B cell (primary cell): Measurements from ENCODE around the gene UBE2E3. TPM values are rescaled to one million over a fixed set of nuclear protein-coding genes. Genes with fewer than 3 reads are reported as not detected.
"Not testable (repeated sequence)": the region's sequence is repeated elsewhere in the genome, so short reads cannot be mapped to it uniquely, and the experiment has no call there.

ENCODE experiments used
- ATAC-seq: fragments of 200-7000 bp; cut with Tn5 transposase; one replicate; pipeline ENCODE4 v1.10.0; 2021; ENCODE audit warnings: low read depth, mild to moderate bottlenecking, moderate number of reproducible peaks, moderate library complexity
- CTCF ChIA-PET: fragments of 350-600 bp; sonication (Branson Sonifier 250); formaldehyde crosslinking; loops from one replicate; lab custom pipeline; 2021; ENCODE audit warnings: antibody characterized with exemption, inconsistent platforms; lab: Charles Lee
- POLR2A ChIA-PET: fragments of 350-600 bp; sonication (Branson Sonifier 250); formaldehyde crosslinking; loops from one replicate; lab custom pipeline; 2021; ENCODE audit warnings: antibody characterized with exemption; lab: Charles Lee
- DNase-seq: peaks from one replicate; pipeline ENCODE4 v3.0.0; 2013
- H2AFZ ChIP-seq: 2 replicates; pipeline ENCODE4 v1.6.1; 2012; ENCODE audit warnings: mild to moderate bottlenecking, low read depth, low read length; ENCODE audit not compliant: insufficient read depth, poor library complexity, severe bottlenecking
- H3K27ac ChIP-seq, 2 donors: 1 replicate in 1 of 2; 2 replicates in 1 of 2; pipeline ENCODE4 v1.5.1; 2012 to 2013; ENCODE audit warnings: low read length in 2 of 2, mild to moderate bottlenecking in 2 of 2, moderate library complexity in 1 of 2
- H3K27me3 ChIP-seq, 4 experiments: fragments of 200-600 bp in 1 of 4; sonication (generic) in 1 of 4; replicated peaks in 1 of 4; 1 replicate in 2 of 4; 2 replicates in 2 of 4; pipeline versions ENCODE4 v1.6.1 to v1.7.0; 2013 to 2016; ENCODE audit warnings: low read length in 3 of 4, mild to moderate bottlenecking in 2 of 4, mixed read lengths in 1 of 4, moderate library complexity in 1 of 4; ENCODE audit not compliant: insufficient read depth in 4 of 4, control insufficient read depth in 3 of 4; ENCODE audit errors: control extremely low read depth in 1 of 4
- H3K36me3 ChIP-seq, 2 experiments: replicated peaks in 1 of 2; 1 replicate in 1 of 2; 2 replicates in 1 of 2; pipeline versions ENCODE4 v1.6.1 to v1.7.1; 2013; ENCODE audit warnings: low read length in 1 of 2; ENCODE audit not compliant: insufficient read depth in 2 of 2, control insufficient read depth in 1 of 2; ENCODE audit errors: control extremely low read depth in 1 of 2, extremely low read depth in 1 of 2
- H3K4me1 ChIP-seq, 2 donors: fragments of 200-600 bp in 1 of 2; sonication (generic) in 1 of 2; 1 replicate in 1 of 2; 2 replicates in 1 of 2; pipeline versions ENCODE4 v1.5.1 to v1.6.1; 2013 to 2017; ENCODE audit warnings: low read length in 2 of 2; ENCODE audit not compliant: control insufficient read depth in 2 of 2, insufficient read depth in 2 of 2
- H3K4me2 ChIP-seq: replicated peaks from 2 replicates; pipeline ENCODE3; 2012; ENCODE audit warnings: mild to moderate bottlenecking, low read depth, low read length; ENCODE audit not compliant: poor library complexity, severe bottlenecking
- H3K4me3 ChIP-seq, 5 experiments: fragments of 200-600 bp in 1 of 5; sonication (generic) in 1 of 5; 1 replicate in 3 of 5; 2 replicates in 2 of 5; pipeline versions ENCODE4 v1.5.1 to v1.7.0; 2011 to 2016; ENCODE audit warnings: low read length in 4 of 5, mild to moderate bottlenecking in 4 of 5, low read depth in 2 of 5, control low read depth in 1 of 5, moderate library complexity in 1 of 5; ENCODE audit not compliant: insufficient read depth in 1 of 5; ENCODE audit errors: control extremely low read depth in 1 of 5, extremely low read depth in 1 of 5
- H3K79me2 ChIP-seq: fragments of 200-600 bp; sonication (generic); one replicate; pipeline ENCODE4 v1.6.0; 2016; ENCODE audit warnings: low read length; ENCODE audit not compliant: control insufficient read depth, insufficient read depth
- H3K9ac ChIP-seq: fragments of 200-600 bp; sonication (generic); 2 replicates; pipeline ENCODE4 v1.6.1; 2017; ENCODE audit warnings: mild to moderate bottlenecking, low read length, moderate library complexity
- H3K9me3 ChIP-seq, 3 donors: one replicate each; pipeline versions ENCODE4 v1.6.1 to v1.7.1; 2013; ENCODE audit warnings: low read length in 2 of 3; ENCODE audit not compliant: control insufficient read depth in 2 of 3, insufficient read depth in 1 of 3; ENCODE audit errors: control extremely low read depth in 1 of 3
- H4K20me1 ChIP-seq: 2 replicates; pipeline ENCODE4 v1.6.0; 2012; ENCODE audit warnings: mild to moderate bottlenecking, low read length; ENCODE audit not compliant: insufficient read depth, control insufficient read depth, poor library complexity, severe bottlenecking
- H3K27ac Mint-ChIP-seq: one replicate; pipeline ENCODE4 v1.8.0; 2021; ENCODE audit warnings: mixed read lengths
- H3K27me3 Mint-ChIP-seq: one replicate; pipeline ENCODE4 v1.8.0; 2021; ENCODE audit warnings: mixed read lengths
- H3K4me1 Mint-ChIP-seq: one replicate; pipeline ENCODE4 v1.8.0; 2021; ENCODE audit warnings: mixed read lengths
- H3K4me3 Mint-ChIP-seq: one replicate; pipeline ENCODE4 v1.8.0; 2021; ENCODE audit warnings: mixed read lengths
- H3K9me3 Mint-ChIP-seq: one replicate; pipeline ENCODE4 v1.8.0; 2022; ENCODE audit warnings: mixed read lengths; ENCODE audit not compliant: insufficient read depth
- EZH2 ChIP-seq: IDR thresholded peaks from 2 replicates; pipeline ENCODE4 v1.6.1; 2012; ENCODE audit warnings: borderline replicate concordance, low read depth, mild to moderate bottlenecking, moderate library complexity, low read length; ENCODE audit not compliant: insufficient read depth, poor library complexity, severe bottlenecking
- WGBS: methylation state at CpG from one replicate; pipeline ENCODE4 v1.1.5; 2013; ENCODE audit warnings: missing lambda C conversion rate; ENCODE audit not compliant: insufficient coverage; 5-methylcytosine and 5-hydroxymethylcytosine counted together
- intact Hi-C: fragments of 100-400 bp; cut with micrococcal nuclease; formaldehyde crosslinking; loops from one replicate; pipeline ENCODE4 v1.10.0; 2022
- polyA plus RNA-seq: library from polyadenylated mRNA; depleted of rRNA; stranded (reverse); fragments of >200 nt; gene quantifications from 2 replicates; pipeline ENCODE4 v1.2.3, GENCODE V29; 2012
- total RNA-seq, 2 donors: library from RNA; stranded (reverse); fragments of 120-200 nt in 1 of 2; gene quantifications; 1 replicate in 1 of 2; 2 replicates in 1 of 2; pipeline versions ENCODE4 v1.2.3 to v1.2.4, GENCODE V29; 2013 to 2022
- TF ChIP-seq, protein P1 (sequence below): fragments of 200-600 bp; IDR thresholded peaks from one replicate; pipeline ENCODE4 v1.8.0; 2022; ENCODE audit warnings: antibody characterized with exemption, mild to moderate bottlenecking

UBE2E3 gene
- total and polyA plus RNA-seq, 2 donors (not counting 1 experiment from before 2014, with no cell fraction given), result 26.7 to 31.6 TPM

DNA sequence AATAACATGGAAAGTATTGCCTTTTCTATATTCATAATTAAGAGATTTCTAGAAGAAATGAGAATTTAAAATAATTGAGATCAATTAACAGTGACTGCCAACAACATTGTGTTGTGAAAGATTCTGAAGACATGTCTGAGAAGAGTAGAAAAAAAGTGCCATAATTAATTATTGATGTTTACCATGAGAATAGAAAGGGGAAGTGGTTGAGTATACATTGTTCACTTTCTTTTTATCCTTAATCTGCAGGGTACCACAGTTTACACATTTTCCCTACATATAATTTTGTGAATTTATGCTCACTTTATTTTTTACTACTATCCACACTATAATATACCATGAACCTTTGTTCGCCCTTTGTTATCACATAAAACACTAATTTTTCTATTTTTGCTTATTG lies 47.1 kb upstream of the UBE2E3 start:
- CTCF ChIA-PET, result no interaction called here
- Mint-ChIP-seq H3K4me1 (peaks cover 9% of the 10 kb centered on the region), H3K9me3 (peaks cover 3% of the 10 kb centered on the region)

DNA sequence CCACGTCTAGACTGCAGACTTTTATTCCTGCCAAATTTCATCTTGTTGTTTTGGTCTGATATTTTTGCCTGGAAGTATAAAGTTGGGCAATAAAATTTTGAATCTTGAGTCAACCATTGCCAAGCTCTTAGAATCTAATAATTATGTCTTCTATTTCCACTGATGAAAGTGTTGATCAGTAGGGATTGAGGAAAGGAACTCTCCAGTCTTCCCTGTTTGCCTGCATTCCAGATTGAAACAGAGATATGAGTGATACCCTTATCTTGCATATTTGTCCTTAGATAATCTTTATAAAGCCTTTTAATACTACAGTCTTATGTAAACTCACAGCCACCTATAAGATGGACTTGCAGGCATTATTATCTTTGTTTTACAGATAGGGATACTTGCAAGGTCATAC lies 45.5 kb upstream of the UBE2E3 start:
- Mint-ChIP-seq H3K4me3 (no peak overlapping the region), H3K27ac (no peak overlapping the region), H3K9me3 (peaks cover 3% of the 10 kb centered on the region), H3K4me1 (peaks cover 11% of the 10 kb centered on the region), H3K27me3 (no peaks in the 10 kb centered on the region)
- Histone ChIP-seq H2AFZ (no peak overlapping the region), H4K20me1 (no peaks in the 10 kb centered on the region), H3K36me3 (no peaks in the 10 kb centered on the region), H3K9ac (no peak overlapping the region), H3K4me3 (no peak overlapping the region), H3K79me2 (no peaks in the 10 kb centered on the region), H3K9me3 (no peaks in the 10 kb centered on the region), H3K27me3 (no peaks in the 10 kb centered on the region), H3K27ac (no peak overlapping the region), H3K4me2 (no peak overlapping the region), H3K4me1 (no peaks in the 10 kb centered on the region)
- ChIA-PET POLR2A (no interaction called here), CTCF (no interaction called here)
- ATAC-seq (no peak), DNase-seq (no peak)
- no CpG with 5 or more reads among the region's 1 CpG for WGBS
- intact Hi-C loops, result no loop called here
- TF ChIP-seq, protein P1, sequence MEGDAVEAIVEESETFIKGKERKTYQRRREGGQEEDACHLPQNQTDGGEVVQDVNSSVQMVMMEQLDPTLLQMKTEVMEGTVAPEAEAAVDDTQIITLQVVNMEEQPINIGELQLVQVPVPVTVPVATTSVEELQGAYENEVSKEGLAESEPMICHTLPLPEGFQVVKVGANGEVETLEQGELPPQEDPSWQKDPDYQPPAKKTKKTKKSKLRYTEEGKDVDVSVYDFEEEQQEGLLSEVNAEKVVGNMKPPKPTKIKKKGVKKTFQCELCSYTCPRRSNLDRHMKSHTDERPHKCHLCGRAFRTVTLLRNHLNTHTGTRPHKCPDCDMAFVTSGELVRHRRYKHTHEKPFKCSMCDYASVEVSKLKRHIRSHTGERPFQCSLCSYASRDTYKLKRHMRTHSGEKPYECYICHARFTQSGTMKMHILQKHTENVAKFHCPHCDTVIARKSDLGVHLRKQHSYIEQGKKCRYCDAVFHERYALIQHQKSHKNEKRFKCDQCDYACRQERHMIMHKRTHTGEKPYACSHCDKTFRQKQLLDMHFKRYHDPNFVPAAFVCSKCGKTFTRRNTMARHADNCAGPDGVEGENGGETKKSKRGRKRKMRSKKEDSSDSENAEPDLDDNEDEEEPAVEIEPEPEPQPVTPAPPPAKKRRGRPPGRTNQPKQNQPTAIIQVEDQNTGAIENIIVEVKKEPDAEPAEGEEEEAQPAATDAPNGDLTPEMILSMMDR, result no peak
- no peak for TF ChIP-seq EZH2

More for the DNA sequence above, 47.1 kb upstream of the UBE2E3 start:
- Histone ChIP-seq H2AFZ (no peak overlapping the region), H3K36me3 (no peaks in the 10 kb centered on the region), H3K79me2 (no peaks in the 10 kb centered on the region), H3K4me2 (no peak overlapping the region), H3K27ac (no peak overlapping the region), H3K4me1 (no peaks in the 10 kb centered on the region), H3K9ac (no peak overlapping the region), H3K4me3 (no peak overlapping the region), H3K27me3 (no peaks in the 10 kb centered on the region), H3K9me3 (no peaks in the 10 kb centered on the region), H4K20me1 (no peaks in the 10 kb centered on the region)
- no peak for ATAC-seq
- Mint-ChIP-seq H3K27ac (no peak overlapping the region), H3K27me3 (no peaks in the 10 kb centered on the region), H3K4me3 (no peak overlapping the region)
- TF ChIP-seq, protein P1, result no peak
- TF ChIP-seq EZH2, result no peak
- no peak for DNase-seq
- WGBS, result no CpG with 5 or more reads among the region's 1 CpG
- POLR2A ChIA-PET, result no interaction called here
- intact Hi-C loops, result no loop called here

DNA sequence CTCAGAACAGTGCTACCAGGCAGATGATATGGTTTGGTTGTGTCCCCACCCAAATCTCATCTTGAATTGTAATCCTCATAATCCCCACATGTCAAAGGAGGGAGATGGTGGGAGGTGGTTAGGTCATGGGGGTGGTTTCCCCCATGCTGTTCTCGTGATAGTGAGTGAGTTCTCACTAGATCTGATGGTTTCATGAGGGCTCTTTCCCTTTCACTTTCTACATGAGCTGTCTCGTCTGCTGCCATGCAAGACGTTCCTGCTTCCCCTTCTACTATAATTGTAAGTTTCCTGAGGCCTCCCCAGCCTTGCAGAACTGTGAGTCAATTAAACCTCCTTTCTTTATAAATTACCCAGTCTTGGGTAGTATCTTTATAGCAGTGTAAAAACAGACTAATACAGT lies 42.9 kb upstream of the UBE2E3 start:
- H2AFZ ChIP-seq, result not testable (repeated sequence)

More for the DNA sequence above, 42.9 kb upstream of the UBE2E3 start:
- H3K9me3 Mint-ChIP-seq, H3K27ac ChIP-seq, intact Hi-C loops, H3K4me3 ChIP-seq, H3K4me3 Mint-ChIP-seq, H3K36me3 ChIP-seq, POLR2A ChIA-PET, H3K9me3 ChIP-seq, CTCF ChIA-PET, H3K9ac ChIP-seq, H3K27me3 Mint-ChIP-seq, H3K27me3 ChIP-seq, H3K79me2 ChIP-seq, H3K4me2 ChIP-seq, H4K20me1 ChIP-seq, H3K4me1 ChIP-seq: not testable (repeated sequence)
- peak; percentile 62 for ATAC-seq
- peak; percentile 50 for DNase-seq
- WGBS, result no CpG with 5 or more reads among the region's 3 CpGs
- H3K27ac Mint-ChIP-seq, result peak overlapping the region; percentile 57
- peaks cover 11% of the 10 kb centered on the region for H3K4me1 Mint-ChIP-seq
